GM12874 (cell line): Measurements from ENCODE around the gene ABCC11.

Source experiments
- CTCF ChIP-seq: IDR thresholded peaks from 2 replicates; pipeline ENCODE4 v1.5.1; 2011; ENCODE audit warnings: low read depth, mild to moderate bottlenecking, control low read depth, low read length, moderate library complexity; ENCODE audit not compliant: insufficient read depth

ABCC11 gene

GRCh38 chr16:48250520-48251278, 3.4 kb upstream of the ABCC11 start:
- TF ChIP-seq CTCF: no peak

GRCh38 chr16:48246066-48246465, 1.3 kb downstream of the ABCC11 start:
- TF ChIP-seq CTCF: no peak

- no peak for TF ChIP-seq CTCF
These were observed 2.5 kb downstream of the ABCC11 start for GRCh38 chr16:48244863-48245195.

- TF ChIP-seq CTCF: no peak
These were observed 3.1 kb downstream of the ABCC11 start, which contains the start of gene LONP2 for GRCh38 chr16:48244080-48244862. TSS of gene LONP2 (plus strand) at chr16:48244300. CDS start at chr16:48244389, 89 bp downstream.

- TF ChIP-seq CTCF: no peak
These were observed 11.1 kb downstream of the ABCC11 start for GRCh38 chr16:48236286-48236685.

- TF ChIP-seq CTCF: no peak
These were observed 11.7 kb downstream of the ABCC11 start for GRCh38 chr16:48235556-48236136.

- no peak for TF ChIP-seq CTCF
These were observed 12.2 kb downstream of the ABCC11 start for GRCh38 chr16:48235058-48235555.
